NOMO-1 treated with dmso at 0.1 percent for 144 hours (cell line): ENCODE results near the gene OR6X1.

Source experiments
- DNase-seq: peaks from one replicate; lab custom pipeline; 2025; ENCODE audit not compliant: unreplicated experiment; lab: John Stamatoyannopoulos, UW

The OR6X1 gene, protein sequence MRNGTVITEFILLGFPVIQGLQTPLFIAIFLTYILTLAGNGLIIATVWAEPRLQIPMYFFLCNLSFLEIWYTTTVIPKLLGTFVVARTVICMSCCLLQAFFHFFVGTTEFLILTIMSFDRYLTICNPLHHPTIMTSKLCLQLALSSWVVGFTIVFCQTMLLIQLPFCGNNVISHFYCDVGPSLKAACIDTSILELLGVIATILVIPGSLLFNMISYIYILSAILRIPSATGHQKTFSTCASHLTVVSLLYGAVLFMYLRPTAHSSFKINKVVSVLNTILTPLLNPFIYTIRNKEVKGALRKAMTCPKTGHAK

DNA sequence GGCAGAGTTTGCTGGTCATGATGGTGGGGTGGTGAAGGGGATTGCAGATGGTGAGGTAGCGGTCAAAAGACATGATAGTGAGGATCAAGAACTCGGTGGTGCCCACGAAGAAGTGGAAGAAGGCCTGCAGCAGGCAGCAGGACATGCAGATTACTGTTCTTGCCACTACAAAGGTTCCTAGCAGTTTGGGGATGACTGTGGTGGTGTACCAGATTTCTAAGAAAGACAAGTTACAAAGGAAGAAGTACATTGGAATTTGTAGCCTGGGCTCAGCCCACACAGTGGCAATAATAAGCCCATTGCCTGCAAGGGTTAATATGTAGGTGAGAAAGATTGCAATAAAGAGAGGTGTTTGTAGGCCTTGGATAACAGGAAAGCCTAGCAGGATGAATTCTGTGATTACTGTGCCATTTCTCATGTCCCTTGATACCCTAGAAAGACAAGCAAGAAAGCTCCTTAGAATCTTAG, at the start of gene OR6X1:
Gene OR6X1, minus strand, starts transcription at position 418 of the 468 bp plus-strand sequence. Its CDS starts 0 bp downstream, at position 418.
- no peak for DNase-seq

DNA sequence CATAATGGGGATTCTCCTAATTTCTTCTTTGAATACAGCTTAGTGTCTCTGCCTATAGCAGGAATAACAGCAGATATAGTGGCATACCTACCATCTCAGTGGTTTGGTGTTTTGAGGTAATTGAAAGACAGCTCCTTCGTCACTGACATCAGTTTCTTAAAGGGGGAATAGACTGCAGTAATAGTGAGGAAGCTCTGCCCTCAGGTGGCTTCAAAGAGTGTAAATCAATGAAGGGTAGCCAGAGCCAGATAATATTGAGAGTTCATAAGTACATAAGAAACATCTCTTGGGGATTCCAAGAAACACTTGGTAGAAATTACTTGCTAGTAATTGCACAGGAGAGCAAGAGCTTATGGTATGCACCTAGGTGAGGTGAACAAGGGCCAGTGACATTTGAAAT, 47.4 kb upstream of the OR6X1 start:
- no peak for DNase-seq

DNA sequence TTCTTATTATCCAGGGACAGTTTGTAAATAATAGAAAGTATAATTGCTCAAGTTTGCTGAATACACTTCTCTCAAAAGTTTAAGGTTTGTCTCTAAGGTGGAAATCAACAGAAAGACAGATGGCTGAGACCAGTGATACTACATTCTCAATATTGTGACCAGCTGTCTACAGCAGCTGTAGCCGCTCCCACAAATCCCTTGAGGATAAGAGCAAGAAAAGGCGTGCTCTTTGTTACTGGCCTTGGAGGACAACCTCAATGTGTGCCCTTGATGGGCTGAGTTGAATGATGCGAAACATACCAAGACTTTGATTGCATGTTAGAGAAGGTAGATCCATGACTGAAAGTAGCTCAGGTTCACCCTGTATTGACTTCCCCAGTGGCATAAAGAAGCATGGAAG, 45.7 kb upstream of the OR6X1 start:
- no peak for DNase-seq

DNA sequence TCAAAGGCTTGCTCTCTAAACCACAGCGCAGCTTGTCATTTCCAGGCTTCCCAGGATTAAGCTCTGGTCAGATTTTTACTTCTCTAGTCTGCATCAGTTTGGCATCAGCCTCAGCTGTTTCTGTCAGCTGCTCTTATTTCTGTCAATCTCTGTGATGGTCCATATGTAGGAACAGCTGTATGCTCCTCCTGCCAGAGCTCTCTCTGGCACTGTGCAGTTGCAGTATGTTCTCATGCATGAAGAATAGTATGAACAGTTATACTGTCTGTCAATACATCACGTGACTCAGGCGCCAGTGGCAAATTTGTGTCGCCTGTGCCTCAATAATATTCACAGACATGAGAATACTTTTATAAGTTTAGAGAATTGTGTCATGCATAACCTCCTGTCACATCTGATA, 45.1 kb upstream of the OR6X1 start:
- no peak for DNase-seq

DNA sequence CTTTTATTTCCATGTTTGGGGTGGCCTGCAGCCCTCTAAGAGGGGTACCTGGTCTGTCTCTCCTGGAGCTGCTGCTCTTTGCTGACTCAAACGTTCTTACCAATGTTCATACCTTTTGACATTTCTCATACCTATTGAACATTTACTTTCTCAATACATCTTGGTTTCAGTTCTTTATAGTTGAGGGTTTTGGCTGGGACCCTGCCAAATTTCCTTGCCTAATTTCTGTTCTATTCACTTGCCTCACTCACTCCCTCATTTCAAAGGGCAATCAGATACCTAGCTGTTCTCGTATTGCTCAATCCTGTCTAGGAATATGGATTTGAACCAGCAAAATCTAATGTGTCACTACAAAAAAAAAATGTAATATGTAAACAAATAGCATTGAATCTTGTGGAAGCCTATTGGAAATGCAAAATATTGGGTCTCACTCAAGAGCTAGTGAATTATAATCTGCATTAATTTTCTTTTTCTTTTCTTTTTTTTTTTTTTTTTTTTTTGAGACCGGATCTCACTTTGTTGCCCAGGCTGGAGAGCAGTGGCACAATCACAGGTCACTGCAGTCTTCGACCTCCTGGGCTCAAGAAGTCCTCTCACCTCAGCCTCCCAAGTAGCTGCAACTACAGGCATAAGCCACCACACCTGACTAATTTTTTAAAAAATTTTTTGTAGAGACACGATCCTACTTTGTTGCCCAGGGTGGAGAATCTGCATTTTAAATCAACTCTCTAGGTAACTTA, 44.4 kb upstream of the OR6X1 start:
- no peak for DNase-seq

DNA sequence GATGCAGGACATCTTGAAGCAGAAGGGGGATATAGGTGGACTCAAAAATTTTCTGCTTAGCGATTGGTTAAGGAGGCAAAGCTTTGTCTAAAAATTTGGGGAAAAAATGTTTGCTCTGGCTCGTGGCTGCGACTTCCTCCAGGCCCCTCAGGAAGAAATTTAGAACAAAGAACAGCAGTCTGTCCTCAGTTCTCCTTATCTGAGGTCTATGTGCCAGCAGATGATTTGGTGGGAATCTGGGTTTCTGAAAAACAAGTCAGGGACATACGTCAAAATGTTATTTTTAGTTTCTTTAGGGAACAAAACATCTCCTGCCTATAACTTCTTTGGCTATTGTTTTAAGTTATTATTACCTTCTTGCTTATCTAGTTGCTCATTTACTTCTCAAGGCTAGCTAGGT, 43.8 kb upstream of the OR6X1 start:
- DNase-seq, result no peak

DNA sequence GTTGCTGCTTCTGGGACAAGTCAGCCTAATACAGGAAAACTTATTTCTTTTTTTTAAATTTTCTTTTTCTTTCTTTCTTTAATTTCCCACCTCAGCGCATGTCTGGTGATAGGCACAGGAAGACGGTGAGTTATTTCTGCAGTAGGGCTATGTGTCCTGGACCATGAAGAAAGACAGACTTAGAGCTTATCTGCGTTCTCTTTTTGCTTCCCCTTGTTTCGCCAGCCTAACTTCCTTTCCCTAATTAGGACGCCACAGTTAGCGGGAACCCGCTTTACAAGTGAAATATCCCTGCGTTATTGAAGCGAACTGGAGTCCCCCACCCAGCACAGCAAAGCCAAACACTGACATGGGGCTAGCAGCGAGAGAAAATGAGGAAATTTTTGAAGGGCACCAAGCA, 43.2 kb upstream of the OR6X1 start:
- no peak for DNase-seq

DNA sequence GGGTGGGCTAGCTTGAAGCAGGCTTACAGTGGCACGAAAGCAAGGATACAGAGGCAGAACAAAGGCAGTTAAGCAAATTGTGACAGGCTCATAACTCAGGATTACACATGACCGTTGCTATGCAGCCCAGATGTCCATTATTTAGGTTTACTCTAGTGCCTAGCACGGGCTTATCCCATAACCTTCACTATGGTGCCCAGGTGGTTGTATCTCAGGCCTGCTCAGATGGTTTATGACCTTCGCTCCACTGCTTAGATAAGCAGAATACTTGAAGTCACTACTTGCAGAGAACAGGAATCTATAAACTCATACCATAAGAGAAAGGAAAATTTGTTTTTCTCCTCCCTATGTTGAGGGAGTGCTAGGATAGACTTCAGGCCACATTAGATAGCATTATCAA, 42.8 kb upstream of the OR6X1 start:
- no peak for DNase-seq

DNA sequence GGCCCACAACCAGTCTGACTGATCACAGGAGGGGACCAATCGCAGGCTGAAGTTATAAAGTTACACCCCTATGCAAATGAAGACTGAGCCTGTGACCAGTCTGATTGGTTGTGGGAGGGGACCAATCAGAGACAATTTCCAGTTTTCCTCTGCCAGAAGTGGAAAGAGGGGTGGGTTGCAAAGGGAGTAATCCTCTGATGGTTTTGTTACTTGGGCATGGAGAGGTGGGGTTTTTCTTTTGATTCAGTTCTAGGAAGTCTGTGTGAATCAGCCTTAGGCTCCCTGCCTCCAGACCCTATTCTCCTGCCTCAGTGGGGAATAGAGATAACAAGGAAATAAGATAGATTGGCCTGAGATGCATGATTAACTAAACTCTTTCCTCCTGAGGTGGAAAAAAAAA, 41.9 kb upstream of the OR6X1 start:
- no peak for DNase-seq

DNA sequence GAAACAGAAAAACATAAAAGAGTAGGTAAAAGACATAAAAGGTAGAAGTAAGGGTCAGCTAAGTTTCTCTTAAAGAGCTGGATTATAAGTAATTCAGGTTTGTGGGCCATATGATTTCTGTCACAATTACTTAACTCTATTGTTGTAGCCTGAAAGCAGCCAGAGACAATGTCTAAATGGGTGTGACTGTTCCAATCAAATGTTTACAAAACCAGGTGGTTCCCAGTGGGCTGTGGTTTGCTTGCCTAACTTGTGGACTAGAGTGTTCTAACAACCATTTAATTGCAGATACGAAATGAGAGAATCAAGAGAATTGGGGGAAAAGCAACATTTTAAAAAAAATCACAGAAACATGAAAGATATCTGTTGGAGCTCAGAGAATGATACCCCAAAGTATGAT, 29.2 kb upstream of the OR6X1 start:
- no peak for DNase-seq

DNA sequence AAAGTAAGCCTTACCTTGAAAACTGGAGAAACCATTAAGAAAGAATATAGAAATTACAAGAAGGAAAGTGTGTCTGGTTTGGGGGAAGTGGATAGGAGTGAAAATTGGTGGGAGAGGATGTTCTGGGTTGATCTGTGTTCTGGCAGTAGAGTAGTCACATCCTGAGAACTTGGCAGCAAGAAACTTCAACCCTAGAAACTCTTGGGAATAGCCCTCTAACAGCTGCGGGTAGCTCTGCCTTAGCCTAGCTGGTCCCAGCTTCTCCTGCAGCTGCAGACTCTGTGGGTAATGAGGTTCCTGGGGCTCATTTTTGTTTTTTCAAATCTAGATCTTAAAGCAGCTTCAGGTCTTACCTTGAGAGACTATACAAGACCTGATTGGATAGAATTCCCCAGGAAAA, 24.2 kb upstream of the OR6X1 start:
- DNase-seq, result no peak

DNA sequence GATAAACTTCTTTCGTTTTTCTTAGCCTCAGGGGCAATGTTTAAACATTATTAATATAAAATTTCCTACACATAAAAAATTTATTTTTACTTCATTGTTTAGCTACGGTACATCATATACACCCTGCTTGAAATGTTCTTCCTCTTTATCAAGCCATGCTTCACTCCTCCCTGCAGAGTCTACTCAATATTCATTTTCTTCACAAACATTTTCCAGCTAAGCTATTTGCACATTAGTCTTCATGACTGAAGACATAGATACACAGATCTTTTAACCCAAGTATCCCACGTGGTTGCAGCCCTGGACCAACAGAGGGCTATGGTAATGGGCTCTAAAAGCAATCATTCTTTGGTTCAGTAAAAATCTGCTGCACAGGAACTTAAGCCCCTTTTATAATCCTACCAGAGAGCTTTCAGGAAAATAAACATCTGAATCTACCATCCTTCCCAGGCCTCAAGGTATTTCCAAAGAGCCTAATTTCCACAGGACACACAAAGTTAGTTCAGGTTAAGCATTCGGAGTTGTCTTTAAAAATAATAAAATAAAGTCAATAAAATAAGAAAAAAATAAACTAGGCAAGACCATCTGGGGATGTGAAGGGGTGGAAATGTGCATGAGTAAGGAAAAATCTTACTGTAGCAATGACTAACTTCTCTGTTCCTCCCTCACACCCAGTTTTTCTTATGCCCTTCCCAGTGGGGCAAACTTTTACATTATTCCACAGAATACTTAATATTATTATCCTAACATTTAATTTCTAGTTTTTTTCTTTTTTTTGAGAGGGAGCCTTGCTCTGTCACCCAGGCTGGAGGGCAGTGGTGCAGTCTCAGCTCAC, 21.6 kb upstream of the OR6X1 start:
- no peak for DNase-seq

DNA sequence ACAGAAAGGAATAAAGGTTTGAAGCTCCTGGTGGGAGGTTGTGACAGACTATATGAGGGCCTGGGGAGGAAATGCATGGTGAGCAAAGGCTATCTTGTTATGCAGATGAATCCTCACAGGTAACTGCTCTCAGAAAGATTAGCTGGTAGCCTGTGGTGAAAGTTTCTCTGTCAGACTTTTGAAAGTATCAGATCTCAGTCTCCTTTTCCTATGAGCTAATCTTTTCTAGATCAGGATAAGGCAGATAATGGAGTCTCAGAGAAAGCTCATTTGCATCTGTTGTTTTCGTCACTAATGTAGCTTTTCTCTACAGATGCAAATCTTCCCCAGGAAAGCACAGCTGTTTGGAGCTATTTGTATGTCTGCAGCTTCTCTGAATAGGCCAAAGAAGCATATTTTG, 21.0 kb upstream of the OR6X1 start:
- DNase-seq, result no peak

DNA sequence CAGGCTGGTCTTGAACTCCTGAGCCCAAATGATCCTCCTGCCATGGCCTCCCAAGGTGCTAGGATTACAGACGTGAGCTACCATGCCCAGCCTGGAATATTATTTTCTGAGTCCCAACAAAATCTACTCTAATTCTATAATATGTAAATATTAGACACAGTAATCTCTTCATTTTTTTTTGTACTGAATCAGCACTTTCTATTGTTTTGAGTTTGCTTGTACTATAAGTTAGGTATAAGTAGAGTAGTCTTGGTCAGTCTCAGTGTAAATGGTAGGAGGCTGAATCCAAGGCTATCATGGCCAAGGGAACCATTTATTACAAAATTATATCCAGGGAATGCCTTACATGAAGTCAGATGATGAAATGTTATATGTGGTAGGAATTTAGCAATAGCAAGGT, 19.6 kb upstream of the OR6X1 start:
- no peak for DNase-seq

DNA sequence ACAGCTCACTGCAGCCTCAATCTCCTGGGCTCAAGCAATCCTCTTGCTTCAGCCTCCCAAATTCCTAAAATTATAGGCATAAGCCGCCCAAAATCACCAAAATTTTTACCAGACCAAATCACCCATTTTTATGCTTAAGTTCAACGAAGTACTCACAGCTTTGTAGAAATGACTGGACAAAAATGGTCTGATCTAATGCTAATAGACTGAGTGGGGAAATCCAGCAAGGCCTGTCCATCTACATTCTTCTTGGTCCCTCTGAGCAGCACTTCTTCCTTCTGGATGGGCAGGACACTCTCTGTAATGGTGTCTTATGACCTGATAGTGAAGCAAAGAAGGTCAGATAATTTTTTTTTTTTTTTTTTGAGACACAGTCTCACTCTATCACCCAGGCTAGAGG, 18.7 kb upstream of the OR6X1 start:
- no peak for DNase-seq

DNA sequence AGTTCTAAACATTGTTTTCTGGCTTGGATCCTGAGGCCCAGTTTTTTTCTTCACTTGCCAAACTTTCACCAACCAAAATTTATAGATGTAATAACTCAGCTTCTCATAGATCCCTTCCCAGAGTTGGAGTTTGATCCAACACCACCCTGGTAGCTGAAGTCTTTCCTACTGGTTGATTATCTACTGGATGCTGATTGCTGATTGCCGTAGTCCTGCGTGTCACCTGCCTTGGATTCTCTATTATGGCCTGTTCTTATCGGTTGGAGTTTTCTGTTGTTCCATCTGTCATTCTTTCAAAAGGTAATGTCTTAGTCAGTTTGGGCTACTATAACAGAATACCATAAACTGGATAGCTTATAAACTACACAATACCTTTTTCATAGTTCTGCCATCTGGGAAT, 17.3 kb upstream of the OR6X1 start:
- no peak for DNase-seq

DNA sequence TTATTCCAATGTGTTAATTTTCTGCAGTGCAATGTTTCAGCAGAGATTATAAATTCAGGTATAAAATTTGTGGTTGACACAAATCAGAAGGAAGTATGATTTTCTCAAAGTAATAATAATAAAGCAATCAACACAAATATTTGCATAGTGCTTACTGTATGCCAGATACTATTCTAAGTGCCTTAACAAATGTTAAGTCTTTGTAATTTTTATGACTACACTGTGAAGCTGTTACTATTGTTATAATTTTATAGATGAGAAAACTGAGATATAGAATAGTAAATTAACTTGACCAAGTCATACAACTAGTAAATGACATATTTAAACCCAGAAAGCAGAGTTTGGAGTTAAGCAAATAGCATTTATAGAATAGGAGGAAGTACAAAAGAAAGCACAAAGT, 16.4 kb upstream of the OR6X1 start:
- DNase-seq, result no peak

DNA sequence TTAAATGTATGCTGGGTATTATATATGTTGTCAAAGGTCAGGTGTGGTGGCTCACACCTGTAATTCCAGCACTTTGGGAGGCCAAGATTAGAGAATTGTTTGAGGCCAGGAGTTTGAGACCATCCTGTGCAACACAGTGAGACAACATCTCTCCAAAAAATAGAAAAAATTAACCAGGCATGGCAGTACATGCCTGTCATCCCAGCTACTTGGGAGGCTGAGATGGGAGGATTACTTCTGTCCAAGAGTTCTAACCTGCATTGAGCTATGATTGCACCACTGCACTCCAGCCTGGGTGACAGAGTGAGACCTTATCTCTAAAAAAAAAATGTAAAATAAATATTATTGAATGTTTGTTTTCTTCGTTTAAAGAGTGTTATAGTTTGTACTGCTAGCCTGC, 11.3 kb upstream of the OR6X1 start:
- no peak for DNase-seq

DNA sequence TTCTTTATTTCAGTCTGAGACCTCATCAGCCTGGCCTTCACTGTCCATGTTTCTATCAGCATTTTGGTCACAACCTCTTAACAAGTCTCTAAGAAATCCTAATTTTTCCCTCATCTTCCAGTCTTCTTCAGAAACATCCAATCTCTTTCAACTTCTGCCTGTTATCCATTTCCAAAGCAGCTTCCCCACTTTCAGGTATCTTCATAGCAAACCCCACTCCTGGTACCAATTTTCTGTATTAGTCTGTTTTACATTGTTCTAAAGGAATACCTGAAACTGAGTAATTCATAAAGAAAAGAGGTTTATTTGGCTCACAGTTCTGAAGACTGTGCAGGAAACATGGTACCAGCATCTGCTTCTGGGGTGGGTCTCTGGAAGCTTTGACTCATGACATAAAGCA, 8.1 kb upstream of the OR6X1 start:
- no peak for DNase-seq

DNA sequence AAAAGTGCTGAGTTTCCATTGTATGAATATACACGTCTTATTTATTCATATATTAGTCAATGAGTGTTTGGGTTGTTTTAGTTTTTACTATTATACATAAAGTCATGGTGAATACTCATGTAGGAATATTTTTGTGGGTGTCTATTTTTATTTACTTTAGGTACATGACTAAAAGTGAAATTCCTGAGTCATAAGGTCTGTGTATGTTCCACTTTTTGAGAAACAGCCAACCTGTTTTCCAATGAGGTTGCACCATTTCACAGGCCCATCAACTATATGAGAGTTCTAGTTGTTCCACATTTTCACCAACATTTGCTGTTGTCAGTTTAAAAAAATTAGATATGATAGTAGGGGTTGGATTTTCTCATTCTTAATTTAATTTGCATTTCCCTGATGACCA, 6.6 kb upstream of the OR6X1 start:
- no peak for DNase-seq

DNA sequence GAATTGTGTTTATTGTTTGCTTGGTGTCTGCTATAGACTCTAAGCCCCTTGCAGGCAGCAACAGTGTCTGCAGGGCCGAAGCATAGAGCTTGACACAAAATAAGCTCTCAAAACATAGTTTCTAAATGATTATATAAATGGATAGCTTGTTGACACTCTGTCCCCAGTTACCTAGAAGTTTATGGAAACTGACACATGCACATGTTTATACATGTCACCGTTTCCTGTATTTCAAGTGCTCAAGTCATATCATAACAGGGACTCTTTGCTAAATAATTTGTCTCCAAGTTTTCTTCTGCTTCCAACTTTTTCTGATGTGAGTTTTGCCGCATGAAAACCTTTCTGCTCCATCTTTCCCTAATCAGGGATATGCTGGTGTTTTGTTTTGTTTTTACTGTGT, 3.7 kb upstream of the OR6X1 start:
- no peak for DNase-seq

DNA sequence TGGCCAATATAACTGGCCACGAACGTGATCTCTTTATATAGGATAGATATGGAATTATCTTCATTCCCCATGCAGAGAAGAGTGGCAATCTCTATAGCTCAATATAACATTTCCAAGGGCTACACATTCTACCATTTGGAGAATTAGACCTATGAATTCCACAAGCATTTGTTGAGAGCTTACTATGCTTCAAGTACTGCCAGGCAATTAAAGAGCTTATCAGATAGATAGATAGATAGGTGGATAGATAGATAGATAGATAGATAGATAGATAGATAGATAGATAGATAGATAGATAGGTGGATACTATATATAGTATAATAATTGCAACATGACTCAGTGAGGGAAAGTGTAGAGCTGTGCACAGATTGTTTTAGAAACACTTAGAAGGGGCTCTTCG, 1.5 kb upstream of the OR6X1 start:
- no peak for DNase-seq
